ENCODE measurements around the gene AHCTF1.
"Not testable (repeated sequence)": the region's sequence is repeated elsewhere in the genome, so short reads cannot be mapped to it uniquely, and the experiment has no call there.

The AHCTF1 gene

DNA sequence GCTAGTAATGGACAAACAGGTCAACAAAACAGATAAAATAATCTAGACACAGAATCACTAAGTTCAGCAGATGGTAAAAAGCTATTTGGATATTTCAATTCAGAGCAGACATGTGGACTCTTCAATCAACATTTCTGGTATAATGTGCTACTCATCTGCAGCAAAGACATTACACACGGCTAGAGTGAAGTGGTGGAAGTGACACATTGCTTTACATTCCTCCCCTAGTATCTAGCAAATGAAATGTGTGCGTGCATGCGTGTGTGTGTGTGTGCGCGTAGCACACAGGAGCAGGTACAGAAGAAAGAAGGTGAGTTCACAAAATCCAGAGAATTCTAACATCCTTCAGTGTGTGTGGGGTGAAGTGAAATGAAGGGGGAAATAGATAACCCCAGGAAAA is 8.3 kb downstream of the AHCTF1 start:
- no peak for DNase-seq (ENCODE audit: low read depth in 2 of 2)

DNA sequence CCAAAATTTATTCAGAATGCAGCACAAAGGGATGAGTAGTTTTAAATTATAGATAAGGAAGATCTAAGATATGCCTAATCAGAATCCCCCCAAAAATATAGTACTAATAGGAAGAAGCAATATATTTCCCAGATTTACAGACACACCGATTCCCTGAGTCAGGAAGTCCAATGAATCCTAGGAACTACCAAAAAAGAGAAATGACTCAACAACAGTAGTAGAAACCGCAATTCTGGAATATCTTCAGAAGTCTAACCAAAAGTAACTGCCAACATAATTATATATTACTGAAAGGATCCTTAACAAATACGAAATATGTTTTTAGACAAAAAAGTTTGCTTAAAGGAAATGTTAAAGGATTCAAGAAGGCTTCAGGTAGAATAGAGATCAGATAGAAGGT is 10.3 kb downstream of the AHCTF1 start:
- no peak for DNase-seq (ENCODE audit: low read depth in 2 of 2)

DNA sequence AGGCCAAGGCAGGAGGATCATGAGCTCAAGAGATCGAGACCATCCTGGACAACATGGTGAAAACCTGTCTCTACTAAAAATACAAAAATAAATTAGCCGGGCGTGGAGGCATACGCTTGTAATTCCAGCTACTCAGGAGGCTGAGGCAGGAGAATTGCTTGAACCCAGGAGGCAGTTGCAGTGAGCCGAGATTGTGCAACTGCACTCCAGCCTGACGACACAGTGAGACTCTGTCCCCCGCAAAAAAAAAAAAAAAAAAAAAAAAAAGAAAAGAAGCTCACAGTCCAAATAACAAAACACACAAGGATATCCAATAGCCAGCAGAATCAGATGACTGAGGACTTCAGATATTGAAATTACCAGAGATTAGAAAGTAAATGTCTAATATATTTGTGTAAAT is 11.8 kb downstream of the AHCTF1 start:
- no peak for DNase-seq (ENCODE audit: low read depth in 2 of 2)

DNA sequence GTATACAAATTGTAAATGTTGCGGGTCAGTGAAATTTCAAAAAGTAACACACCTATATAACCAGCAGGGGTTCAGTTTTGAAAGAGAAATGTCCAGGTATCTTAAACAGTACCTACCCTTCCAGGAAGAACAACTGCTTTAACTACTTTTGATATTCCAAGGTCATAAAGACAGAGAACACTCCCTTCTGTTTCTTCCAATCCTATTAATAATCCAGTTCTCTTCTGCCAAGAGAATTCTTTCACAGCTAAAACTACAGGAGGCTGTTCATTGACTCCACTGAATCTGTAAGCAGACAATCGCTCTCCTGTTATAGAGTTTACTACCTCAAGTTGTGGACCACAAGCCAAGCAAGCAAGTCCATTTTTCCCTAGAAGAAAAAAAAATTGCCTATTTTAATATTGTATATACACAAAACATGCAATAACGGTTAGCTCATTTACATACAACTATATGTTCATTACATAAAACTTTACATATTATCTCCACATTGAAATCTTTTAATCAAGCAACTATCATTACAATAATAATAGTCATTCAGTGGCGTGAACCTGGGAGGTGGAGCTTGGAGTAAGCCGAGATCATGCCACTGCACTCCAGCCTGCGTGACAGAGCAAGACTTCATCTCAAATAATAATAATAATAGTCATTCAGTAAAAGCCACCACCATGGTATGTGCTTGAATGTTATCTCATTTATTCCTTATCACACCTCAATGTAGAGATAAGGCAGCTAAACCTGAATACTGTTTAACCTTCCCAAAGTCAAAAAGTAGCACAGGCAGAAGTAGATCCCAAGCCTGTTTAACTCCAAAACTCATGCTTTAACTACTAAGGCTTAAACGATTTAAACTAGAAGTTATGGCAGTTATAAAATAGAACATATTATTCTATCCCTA is 15.5 kb downstream of the AHCTF1 start:
- not testable (repeated sequence) for DNase-seq (ENCODE audit: low read depth in 2 of 2)

DNA sequence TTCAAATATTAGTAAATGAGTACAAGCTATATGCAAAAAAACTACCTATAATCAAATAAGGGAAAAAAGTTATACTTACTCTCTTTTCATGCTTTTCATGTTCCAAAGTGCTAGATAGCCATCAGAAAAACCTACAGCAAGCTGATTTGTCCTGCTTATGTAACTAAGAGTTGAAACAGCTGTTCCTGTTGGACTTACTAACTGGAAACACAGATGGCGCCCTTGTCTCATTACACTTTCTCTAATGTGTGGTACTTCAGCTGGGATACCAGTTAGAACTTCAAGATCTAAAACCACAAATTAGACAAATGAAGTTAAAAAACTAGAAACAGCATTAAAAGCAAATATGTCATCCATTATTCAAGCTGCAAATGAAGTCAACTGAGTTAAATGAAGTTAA is 24.3 kb downstream of the AHCTF1 start:
- DNase-seq (ENCODE audit: low read depth in 2 of 2), result no peak

DNA sequence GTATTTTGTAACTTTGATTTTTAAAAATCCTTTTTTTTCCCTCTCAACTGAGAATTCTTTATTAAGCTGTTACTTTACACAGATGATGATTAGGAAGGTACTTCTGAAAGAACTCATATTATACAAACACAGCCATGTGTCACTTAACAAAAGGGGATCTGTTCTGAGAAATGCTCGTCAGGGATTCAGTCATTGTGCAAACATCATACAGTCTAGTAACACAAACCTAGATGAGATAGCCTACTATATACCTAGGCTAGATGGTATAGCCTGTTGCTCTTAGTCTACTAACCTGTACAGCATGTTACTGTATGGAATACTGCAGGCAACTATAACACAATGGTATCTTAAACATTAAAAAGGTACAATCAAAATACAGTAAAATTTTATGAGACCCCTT is 24.9 kb downstream of the AHCTF1 start:
- no peak for DNase-seq (ENCODE audit: low read depth in 2 of 2)

DNA sequence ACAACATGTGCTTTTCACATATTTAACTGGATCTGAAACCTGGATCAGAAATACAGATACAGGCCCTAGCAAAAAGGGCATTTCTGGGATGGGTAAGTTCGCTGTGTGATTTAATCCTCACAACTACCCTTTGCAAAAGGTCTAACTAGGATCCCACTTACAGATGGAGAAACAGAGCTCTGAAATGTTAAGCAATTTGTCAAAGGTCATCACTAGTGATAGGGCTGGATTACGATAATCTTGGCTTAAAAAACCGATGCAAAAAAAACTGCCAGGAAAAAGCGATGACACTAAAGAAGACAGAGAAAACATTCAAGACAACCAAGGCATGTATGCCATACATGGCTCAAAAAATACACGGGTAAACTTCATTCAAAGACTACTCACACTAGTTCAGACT is 29.9 kb downstream of the AHCTF1 start:
- no peak for DNase-seq (ENCODE audit: low read depth in 2 of 2)

DNA sequence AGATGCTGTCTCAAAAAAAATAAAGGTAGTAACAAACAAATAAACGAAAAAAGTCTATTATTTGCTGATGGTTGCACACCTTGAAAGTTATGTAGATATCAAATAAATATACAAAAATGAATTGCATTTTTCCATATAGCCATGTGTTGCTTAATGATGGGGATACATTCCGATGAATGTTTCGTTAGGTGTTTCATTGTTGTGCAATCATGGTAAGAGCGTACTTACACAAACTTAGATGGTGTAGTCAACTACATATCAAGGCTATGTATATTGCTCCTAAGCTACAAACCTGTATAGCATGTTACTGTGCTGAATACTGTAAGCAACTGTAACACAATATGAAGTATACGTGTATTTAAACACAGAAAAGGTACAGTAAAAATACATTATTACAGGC is 34.4 kb downstream of the AHCTF1 start:
- no peak for DNase-seq (ENCODE audit: low read depth in 2 of 2)

DNA sequence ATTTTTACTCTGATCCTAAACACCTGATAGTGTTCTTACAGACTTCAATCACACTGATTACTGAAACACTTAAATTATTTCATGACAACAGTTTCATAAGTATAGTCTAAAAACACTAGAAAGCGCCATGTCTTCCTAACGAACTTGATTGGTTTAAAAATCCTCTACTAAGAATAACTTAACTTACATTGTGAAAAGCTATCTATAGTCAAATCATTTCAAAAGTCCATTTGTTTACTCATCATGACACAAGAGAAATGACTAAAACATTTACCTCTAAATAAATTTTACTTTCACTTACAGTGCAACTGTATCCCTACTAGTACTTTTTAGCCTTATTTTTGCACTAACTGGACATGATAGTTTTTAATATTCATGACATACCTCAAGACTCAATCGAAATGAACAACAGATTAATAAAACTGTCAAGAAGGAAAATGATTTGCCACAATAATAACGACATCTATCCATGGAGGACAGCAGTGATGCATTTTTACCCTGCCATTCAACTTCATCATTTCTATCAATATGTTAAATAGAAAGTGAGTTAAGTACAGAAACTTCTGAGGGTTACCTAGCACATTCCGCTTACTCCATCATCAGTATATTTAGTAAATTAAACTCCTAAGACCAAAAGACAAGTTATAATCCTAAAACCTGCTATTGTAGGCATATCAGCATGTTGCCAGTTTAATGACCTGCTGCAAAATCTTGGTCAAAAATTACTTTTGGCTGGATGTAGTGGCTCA is 38.4 kb downstream of the AHCTF1 start:
- no peak for DNase-seq (ENCODE audit: low read depth in 2 of 2)

DNA sequence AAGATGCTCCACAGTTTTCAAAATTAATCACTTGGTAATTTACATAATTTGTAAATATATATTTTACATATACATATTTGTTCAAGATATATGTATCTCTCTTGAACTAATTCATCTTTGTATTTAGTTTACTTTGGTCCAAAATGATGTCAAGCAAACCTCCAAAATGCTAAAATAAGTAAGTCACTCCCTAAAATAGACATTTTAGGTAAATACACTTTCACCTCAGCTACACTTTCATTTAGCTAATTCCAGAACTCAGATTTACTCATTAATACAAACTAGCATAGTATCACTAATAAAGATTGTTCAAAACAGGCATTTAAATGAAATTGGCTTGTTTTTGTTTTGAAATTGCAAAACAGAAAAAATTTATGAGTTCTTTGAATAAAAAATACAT is 40.6 kb downstream of the AHCTF1 start:
- no peak for DNase-seq (ENCODE audit: low read depth in 2 of 2)

DNA sequence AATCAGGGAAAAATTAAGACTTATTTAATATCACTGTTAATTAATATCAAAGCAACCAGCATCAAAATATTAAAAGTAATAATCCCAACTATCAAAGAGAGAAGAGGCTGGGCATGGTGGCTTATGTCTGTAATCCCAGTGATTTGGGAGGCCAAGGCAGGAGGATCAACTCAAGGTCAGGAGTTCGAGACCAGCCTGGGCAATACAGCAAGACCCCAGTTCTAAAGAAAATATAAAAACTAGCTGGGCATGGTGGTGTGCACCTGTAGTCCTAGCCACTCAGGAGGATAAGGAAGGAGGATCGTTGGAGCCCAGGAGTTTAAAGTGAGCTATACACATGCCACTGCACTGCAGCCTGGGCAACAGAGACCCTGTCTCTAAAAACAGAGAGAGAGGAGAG is 43.2 kb downstream of the AHCTF1 start:
- no peak for DNase-seq (ENCODE audit: low read depth in 2 of 2)

DNA sequence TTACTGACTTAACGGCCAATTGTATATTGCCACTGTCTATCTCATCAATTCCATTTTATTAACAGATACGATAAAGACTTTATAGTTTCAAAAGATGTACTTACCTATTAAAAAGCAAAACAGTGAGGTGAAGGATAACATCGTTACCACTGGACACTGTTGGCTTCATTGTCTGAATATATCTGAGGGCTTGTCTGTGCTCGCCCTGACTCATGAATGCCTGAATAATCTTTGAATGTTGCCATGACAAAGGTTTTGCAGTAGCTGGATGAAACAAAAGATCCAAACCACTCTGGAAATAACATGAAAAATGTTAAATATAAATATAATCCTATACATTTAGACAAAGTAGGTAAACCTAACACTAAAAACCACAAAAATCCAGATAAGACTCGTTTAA is 46.4 kb downstream of the AHCTF1 start:
- DNase-seq (ENCODE audit: low read depth in 2 of 2), result not testable (repeated sequence)

DNA sequence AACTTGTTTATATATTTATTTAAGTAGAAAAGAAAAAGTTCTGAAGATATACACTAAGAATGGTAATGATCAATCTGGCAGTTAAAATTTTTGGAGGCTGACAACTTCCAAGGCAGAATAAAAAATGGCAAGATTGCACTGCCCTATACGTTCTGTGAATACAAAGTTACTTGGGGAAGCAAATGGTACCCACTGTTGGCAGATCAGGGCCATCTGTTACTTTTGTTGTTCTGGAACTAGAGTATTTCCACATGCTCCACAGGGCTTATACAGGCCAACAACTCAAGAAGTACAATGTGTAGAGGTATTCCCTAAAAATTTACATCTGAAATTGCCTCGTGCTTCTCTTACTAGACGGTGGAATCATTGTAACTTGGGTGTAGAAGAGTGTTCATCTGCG is 53.2 kb downstream of the AHCTF1 start:
- DNase-seq (ENCODE audit: low read depth in 2 of 2), result no peak

DNA sequence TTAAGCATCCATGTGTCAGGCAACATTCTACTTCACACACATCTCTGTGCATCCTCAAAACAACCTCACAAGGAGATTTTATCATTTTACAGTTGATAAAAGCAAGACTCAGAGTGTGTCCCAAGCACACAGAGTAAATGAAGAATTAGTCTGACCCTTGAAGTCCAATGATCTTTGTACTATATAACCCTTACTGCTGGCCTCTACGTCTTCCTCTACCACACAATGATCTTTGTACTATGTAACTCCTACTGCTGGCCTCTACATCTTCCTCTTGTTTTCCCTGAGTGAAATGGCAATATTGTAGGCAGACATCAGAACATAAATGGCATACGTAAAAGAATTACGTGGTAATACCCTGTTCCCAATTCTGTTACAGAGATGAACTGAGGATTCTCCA is 55.3 kb downstream of the AHCTF1 start:
- no peak for DNase-seq (ENCODE audit: low read depth in 2 of 2)

DNA sequence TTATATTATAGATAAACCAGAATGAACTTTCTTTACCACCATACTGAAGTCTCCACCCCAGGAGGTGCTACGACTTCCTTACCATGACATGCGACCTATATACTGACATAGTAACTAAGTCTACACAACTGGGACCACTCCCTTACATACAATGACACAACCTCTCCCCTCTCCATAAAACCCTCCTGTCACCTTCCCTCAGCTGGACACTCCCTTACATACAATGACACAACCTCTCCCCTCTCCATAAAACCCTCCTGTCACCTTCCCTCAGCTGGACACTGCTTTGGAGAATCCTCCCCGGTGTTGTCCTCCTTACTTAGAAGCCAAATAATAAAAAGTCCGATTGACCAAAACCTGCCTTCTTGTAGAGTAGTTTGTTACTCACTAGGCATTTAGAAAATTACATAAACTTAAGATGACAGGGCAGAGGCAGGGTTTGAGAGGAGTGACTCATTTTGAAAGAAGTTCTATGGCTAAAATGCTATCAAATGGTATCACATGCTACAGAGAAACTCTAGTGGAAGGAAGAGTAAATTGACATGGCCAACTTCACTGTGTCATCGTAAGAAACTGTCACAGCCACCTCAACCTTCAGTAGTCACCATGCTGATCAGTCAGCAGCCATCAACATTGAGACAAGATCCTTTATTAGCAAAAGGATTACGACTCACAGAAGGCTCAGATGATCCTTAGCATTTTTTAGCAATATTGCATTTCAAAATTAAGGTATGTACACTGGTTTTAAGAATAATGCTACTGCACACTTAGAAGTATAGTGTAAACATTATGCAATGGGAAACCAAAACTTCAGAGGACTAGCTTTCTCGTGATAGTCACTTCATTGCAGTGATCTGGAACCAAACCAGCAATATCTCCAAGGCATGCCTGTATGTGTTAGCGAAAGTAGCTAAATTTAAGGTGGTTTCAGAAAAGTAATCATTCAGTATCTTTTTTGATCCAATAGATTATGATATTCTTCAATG is 56.4 kb downstream of the AHCTF1 start:
- no peak for DNase-seq (ENCODE audit: low read depth in 2 of 2)

DNA sequence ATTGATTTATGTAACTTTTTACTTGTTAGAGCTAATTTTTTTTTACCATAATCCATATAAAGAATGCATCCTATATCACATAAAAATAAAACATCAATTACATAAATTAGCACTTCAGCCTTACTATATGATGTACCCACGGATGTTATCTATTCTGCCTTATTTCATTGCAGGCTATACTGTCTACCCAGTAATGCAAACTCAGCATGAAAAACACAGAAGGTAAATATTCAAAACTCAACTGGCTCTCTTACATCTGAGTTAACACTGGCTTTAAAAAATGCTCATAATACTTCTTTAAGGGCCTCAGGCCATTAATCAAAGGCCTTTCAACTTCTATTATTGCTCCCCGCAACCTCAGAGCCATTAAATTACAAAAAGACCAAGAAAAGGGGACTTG is 65.8 kb downstream of the AHCTF1 start:
- DNase-seq (ENCODE audit: low read depth in 2 of 2), result no peak

DNA sequence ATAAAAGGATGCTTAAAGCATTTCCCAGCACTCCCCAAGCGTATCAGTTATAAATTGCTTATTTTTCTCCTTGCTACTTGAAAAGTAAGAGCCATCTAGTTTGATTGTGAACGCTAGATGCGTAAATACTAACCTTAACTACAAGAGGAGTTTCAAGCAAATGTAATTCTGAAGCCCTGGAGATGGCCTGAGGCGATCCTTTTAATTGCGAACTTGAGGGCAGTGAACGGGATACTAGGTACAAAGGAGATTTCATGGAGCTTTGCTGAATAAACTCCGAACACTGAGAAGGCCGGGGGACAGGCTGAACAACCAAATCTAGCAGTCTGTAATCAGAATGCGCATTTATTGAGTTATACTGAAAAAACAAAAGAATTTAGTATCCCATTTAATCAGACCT is 68.0 kb downstream of the AHCTF1 start:
- not testable (repeated sequence) for DNase-seq (ENCODE audit: low read depth in 2 of 2)

DNA sequence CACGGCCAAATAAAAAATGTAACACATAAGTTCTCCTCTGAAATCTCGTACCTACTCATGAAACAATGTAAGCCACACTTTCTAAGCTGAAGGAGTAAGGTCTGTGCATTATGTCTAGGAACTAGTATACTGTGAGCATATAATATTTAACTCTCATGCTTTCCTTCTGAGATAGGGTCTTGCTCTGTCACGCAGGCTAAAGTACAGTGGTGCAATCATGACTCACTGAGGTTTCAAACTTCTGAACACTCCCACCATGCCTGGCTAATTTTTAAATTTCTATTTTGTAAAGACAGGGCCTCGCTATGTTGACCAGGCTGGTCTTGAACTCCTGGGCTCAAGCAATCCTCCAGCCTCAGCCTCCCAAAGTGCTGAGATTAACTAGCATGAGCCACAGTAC is 71.3 kb downstream of the AHCTF1 start:
- no peak for DNase-seq (ENCODE audit: low read depth in 2 of 2)

DNA sequence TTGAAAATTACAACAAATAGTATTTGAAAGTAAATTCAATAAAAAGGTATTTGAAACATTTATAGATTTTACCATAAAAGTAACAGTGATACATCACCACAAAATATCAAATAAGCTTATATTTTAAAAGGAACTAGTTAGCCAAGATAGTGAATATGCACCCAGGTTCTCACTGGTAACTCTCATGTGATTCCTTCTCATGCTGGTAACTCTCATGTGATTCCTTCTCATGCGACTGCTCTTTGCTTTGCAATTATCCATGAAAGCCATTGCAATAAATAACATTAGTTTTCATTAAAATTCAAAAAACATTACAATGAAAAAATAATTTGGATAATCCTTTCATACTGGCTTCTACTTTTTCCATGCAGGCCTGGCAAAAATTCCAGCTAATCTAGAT is 75.4 kb downstream of the AHCTF1 start:
- DNase-seq (ENCODE audit: low read depth in 2 of 2), result no peak

DNA sequence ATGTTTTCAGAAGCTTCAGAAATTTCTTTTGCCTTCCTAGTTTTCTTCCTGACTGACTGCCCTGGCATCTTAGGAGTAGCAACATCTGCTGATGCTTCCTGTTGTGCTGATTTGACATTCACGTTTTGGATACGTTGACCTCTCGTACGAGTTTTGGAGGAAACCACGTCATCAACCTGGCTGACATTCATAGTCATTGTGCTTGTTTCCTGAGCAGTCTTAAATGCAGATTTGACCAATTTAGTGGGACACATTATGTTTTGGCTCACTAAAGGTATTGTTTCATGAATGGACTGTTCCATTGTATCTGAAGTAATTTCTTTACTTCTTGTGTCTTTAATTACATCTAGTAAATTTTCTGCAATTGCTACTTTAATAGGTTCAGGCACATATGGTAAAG is 81.1 kb downstream of the AHCTF1 start:
- DNase-seq (ENCODE audit: low read depth in 2 of 2), result not testable (repeated sequence)

DNA sequence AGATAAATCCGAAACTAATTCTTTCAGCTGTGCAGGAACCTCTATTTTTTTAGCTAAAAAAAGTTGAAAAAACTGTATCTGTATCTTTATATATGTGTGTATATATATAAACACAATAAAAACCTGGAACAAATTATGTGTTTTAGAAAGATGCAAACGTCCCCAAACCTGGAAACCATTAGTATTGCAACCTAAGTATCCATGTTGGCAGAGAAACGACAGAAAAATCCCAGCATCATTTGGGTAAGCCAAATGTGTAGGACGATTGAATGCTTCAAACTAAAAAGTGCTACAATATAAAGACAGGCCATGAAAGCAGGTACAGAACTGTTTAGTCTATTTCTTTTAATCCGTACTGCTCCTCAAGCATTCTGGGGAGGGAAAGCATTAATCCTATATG is 87.9 kb downstream of the AHCTF1 start:
- DNase-seq (ENCODE audit: low read depth in 2 of 2), result no peak

DNA sequence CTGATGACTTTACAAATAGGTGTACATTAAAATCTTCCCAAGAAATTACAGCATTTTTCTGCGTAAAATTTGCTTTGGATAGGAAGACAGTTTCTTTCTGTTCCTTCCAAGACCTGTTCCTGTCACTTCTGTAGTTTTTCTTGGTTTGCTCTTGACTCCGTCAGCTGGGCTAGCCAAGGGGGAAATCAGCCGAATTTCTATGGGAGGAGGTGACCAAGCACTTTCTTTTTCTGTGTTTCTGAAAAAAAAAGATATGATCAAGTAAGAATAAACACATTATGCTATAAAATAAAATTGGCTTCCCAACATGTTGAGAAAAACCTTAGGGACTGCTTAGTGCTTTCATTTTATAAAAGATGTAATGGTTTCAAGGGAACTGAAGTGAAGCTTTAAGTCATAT is 91.0 kb downstream of the AHCTF1 start:
- not testable (repeated sequence) for DNase-seq (ENCODE audit: low read depth in 2 of 2)
